HG03565 (cell line): ENCODE results near the gene HIC2.
"Not testable (repeated sequence)": the region's sequence is repeated elsewhere in the genome, so short reads cannot be mapped to it uniquely, and the experiment has no call there.

Experiments used
- ATAC-seq: cut with Tn5 transposase; IDR thresholded peaks from one replicate; pipeline ENCODE4 v1.9.1; 2021; ENCODE audit warnings: mild to moderate bottlenecking, moderate library complexity; ENCODE audit not compliant: unreplicated experiment

The HIC2 gene

DNA sequence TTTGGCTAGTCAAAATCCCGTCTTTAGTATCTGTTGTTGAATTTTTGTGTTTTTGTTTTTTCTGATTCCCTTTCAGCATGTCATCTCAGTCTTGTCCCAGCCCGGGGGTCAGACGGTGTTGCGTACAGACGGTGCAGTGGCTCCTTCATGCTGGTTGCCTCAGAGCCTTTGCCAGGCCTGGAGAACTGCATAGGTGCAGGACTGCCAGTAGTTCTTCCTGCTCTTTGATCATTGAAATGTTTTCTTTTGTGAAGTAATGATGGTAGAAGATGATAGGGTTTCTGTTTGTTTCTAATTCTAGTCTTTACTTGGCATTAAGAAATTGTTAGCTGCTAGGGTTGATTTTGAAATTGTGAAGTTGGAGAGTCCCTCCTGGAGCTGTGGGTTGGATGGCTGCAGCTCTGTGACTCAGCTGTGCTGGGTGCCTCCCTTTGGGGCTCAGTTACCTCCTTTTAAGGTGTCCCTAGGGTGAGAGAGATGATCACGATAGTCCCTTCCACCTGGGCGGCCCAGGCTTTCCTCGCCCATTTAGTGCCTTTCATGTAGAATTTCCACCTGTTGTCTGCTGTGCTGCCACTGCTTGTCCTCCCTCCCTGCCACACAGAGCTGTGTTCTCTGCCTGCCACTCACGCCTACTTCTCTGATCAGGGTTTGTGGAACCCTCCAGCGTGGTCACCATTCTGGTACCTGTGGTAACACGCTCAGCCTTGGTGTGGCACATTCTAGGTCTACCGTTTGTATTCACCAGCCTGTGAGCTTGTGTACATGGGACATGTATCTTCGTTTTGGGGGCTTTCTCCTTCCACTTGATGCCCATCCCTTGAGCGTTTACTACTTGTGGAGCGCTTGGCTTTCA is 17.4 kb downstream of the HIC2 start:
- not testable (repeated sequence) for ATAC-seq

DNA sequence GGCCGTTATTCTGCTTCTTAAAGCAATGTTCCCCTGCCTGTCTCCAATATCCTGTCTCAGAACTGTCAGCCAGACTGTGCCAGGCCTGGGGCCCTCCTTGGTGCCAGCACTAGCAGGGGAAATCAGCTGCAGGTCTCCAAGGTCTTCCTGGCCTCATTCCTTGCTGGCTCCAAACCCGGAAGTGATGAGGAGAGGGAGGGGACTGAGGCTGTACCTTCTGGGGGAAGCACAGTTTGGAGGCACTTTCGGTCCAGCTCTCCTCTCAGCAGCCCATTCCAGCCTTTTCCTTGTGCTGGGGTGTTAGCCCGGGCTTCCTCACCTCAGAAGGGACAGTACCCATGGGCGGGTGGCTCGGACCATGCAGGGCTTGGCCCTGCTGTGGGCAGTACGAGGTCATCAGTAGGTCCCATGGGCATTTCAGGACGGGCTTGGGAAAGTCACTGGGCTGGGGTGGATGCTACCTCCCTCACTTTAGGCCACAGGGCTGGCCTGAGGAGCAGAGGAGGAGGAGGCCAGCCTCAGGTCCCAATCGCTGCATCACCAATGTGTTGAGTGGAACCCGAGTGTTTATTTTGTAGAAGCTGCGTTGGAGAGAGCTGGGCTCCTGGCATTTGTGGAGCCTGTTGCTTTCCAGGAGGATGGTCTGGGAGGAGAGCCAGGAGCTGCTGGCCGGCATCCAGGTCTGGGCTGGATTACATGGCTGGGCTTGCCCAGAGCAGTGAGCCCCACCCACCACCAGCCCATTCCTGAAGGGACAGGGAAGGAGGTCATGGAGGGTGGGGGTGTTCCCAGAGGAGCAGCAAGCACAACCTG is 19.0 kb downstream of the HIC2 start:
- ATAC-seq, result not testable (repeated sequence)

DNA sequence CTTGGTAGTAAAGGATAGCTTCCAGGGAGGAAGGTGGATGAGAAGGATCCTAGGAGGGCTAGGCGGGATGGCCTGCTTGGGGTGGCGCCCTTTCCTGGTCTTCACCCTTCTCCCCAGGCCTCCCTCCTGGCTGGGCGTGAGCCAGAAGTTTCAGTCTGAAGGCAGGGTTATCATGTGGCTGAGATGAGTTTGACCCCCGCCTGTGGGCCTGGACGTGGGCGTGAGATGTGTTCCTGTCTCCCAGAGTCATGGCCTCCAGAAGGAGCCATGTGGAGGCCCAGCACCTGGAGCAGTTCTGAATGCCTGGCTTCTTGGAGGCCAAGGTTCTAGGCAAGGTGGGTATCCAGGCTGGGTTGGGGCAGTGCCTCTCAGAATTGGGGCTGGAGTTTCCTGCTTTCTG is 20.8 kb downstream of the HIC2 start:
- not testable (repeated sequence) for ATAC-seq

DNA sequence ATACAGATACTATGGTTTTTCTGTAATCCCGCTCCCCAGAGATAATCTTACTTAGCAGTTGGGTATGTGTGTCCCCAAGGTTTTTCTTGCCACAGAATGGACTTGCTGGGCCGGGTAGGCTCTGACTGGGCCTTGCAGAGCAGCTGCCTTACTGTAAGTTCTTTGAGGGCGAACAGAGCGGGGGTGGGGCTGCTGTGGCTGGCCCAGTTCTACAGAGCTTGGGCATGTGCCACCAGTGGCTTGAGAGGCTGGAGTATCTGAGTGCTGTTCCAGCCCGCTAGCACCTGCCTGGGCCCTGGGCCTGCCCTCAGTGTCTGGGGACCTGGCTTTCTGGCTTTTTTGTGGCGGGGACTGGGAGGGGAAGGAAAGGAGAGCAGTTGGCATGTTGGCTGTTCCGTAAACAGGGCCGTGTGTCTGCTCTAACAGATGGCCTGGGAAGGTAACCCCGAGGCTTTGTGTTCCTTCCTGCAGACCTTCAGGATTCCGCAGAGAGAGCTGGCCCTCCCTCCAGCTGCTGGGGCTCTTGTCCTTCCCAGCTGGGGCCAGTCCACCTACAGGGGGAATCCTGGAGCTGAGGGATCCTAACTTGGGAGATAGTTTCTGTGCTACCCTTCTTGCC is 23.0 kb downstream of the HIC2 start:
- not testable (repeated sequence) for ATAC-seq

DNA sequence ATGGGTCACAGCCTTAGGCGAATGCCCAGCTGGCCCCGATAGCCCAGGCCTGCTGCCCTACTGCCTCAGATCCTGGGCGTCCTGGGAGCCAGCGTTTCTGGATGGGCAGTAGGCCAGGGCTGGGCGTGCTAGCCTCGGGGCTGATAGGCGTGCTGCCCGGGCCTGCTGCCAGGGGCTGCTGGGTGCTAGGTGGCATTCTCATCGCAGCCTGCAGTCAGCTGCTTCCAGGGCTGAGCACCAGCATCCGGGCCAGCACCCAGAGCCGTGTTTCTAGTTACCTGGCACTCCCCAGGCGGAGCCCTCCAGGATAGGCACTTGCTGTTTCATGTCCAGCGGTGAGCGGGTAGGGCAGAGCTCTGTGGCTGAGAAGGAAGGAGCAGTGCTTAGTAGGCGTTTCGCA is 23.5 kb downstream of the HIC2 start:
- ATAC-seq, result not testable (repeated sequence)

DNA sequence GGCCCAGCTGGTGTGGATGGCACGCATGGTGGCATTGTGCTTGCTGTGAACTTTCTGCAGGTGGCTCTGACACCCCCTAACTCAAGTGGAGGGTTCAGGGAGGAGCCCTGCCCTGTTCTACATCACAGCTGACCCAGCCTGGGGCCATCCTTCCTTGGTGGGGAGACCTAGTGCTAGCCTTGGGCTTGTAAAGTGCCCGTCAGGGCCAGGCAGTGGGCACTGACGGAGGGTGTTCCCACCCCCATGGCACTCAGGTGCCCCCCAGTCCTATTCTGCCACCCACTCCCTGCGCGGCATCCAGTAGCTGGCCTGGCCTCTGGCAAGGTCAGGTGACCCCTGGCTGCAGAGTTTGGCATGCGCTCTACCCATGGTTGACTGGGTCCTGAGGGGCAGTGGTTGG is 24.0 kb downstream of the HIC2 start:
- ATAC-seq, result not testable (repeated sequence)

DNA sequence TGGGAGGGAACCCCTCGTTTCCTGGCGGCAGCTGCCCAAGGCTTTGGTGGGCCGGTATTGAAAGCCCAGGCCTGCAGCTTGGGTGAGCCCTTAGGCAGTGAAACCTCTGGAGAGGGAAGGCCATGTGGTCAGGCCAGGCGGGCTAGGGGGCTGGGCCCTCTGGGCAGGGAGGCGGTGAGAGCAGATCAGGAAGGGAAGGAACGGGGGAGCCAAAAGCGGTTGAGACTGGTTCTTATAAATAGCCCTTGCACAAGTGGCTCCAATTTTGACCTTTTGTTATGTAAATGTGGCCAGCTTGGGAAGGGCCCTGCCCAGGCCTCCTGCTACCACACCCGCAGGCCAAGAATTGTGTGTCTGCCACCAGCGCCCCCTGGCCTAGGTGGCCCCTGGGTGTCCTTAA is 25.0 kb downstream of the HIC2 start:
- not testable (repeated sequence) for ATAC-seq

DNA sequence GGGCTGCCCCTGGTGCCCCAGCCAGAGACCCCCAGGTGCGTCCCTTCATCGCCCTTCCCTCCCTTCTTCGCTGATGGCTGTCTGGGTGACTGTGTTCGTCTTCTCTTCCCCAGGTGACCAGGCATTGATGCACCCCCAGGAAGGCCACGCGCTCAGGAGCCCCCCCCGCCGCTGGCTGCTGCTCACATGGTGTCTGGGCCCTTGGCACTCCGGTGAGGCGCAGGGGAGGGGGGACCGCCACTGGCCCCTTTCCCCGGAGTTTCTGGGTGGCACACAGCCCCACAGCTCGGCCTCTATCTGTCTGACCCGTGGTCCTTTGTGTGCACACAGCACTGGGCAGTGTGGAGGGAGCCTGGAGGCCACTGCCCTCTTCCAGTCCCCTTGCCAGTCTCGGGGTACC is 25.5 kb downstream of the HIC2 start:
- not testable (repeated sequence) for ATAC-seq

DNA sequence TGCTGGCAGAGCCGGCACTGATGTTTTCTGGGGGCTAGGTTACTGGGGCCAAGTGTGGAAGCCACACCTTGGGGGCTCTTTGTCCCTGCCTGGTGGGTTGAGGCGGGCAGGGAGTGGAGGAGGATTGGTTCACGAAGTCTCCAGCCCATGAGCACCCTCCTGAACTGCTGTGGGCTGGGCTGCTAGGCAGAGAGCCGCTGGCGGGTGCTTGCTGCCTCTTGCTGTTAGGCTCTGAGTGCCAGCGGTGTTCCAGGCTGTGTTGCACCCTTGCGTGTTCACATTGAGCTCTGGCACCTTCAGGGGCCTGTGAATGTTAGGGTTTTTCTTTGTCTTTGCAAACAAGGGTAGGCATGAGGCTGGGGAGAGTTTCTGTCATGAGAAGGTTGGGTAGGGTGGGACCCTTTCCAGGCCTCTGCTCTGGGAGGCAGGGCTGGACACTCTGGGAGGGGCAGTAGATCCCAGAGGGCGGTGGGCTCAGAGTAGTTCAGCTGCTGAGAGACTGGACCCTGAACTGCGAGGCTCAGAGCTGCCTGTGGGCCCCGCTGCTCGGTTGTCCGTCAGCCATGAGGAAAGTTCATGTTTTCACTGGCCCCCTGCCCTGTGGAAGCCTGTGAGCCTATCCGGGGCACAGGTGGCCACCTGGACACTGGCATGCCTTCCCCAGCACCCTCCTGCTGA is 26.0 kb downstream of the HIC2 start:
- no peak for ATAC-seq

DNA sequence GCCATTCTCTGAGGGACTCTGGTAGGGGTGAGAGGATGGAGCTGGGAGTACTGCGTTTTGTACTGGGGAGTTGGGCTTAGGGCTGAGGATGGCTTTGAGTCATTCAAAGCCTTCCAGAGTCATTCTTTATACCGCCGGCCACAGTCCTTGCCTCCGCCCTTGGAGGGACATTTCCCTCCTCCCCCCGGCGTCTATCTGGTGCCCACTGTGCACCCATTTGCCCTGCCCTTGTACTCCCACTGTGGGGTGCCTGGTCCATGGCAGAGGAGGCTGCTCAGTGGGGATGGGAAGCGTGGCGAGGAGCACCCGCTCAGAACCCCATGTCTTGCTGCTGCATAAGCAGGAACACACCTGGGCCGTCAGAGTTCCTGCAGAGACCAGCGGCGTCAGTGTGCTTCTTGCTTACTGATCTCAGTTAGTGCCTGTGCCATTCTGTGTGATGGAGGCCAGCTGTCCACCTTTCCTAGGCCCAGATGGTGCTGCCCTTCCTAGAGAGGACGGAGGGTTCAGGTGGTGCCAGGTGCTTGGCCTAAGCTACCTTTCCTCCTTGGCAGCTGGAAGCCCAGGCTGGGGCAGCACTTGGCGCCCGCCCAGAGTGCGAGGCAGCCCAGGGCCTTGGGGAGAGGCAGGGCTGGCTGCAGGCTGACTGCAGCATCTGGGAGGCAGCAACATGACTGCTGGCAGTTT is 26.7 kb downstream of the HIC2 start:
- ATAC-seq, result no peak

DNA sequence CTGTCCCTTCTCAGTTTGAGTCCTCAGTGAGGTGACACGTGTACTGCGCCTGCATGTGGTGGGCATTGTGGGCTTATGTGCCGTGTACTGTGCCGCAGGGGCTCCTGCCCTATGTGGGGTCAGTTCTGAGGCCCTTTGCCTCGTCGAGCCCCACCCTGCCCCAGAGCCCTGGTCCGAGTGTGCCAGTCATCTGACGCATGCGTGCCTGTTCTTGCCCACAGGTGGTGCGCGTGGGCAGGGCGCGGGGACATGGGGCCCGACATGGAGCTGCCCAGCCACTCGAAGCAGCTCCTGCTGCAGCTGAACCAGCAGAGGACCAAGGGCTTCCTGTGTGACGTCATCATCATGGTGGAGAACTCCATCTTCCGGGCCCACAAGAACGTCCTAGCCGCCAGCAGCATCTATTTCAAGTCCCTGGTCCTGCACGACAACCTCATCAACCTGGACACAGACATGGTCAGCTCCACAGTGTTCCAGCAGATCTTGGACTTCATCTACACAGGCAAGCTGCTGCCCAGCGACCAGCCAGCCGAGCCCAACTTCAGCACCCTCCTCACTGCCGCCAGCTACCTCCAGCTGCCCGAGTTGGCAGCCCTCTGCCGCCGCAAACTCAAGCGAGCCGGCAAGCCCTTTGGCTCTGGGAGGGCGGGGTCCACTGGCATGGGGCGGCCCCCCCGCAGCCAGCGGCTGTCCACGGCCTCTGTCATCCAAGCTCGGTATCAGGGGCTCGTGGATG is 27.7 kb downstream of the HIC2 start:
- ATAC-seq, result no peak

DNA sequence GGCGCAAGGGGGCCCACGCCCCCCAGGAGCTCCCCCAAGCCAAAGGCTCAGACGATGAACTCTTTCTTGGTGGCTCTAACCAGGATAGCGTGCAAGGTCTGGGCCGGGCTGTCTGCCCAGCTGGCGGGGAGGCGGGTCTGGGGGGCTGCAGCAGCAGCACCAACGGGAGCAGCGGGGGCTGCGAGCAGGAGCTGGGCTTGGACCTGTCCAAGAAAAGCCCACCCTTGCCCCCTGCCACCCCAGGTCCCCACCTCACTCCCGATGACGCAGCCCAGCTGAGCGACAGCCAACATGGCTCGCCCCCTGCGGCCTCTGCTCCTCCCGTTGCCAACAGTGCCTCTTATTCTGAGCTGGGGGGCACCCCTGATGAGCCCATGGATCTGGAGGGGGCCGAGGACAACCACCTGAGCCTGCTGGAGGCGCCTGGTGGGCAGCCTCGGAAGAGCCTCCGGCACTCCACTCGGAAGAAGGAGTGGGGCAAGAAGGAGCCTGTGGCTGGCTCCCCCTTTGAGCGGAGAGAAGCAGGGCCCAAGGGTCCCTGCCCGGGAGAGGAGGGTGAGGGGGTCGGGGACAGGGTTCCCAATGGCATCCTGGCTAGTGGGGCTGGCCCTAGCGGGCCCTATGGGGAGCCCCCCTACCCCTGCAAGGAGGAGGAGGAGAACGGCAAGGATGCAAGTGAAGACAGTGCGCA is 28.4 kb downstream of the HIC2 start:
- ATAC-seq, result no peak

DNA sequence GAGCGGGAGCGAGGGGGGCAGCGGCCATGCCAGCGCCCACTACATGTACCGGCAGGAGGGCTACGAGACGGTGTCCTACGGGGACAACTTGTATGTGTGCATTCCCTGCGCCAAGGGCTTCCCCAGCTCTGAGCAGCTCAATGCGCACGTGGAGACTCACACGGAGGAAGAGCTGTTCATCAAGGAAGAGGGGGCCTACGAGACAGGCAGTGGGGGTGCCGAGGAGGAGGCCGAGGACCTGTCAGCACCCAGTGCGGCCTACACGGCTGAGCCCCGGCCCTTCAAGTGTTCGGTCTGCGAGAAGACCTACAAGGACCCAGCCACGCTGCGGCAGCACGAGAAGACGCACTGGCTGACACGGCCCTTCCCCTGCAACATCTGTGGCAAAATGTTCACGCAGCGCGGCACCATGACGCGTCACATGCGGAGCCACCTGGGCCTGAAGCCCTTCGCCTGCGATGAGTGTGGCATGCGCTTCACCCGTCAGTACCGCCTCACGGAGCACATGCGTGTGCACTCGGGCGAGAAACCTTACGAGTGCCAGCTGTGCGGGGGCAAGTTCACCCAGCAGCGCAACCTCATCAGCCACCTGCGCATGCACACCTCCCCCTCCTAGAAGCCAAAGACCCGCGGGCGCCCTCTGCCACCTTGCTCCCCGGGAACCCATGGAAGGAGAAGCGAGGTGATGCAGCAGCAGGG is 29.1 kb downstream of the HIC2 start:
- no peak for ATAC-seq

DNA sequence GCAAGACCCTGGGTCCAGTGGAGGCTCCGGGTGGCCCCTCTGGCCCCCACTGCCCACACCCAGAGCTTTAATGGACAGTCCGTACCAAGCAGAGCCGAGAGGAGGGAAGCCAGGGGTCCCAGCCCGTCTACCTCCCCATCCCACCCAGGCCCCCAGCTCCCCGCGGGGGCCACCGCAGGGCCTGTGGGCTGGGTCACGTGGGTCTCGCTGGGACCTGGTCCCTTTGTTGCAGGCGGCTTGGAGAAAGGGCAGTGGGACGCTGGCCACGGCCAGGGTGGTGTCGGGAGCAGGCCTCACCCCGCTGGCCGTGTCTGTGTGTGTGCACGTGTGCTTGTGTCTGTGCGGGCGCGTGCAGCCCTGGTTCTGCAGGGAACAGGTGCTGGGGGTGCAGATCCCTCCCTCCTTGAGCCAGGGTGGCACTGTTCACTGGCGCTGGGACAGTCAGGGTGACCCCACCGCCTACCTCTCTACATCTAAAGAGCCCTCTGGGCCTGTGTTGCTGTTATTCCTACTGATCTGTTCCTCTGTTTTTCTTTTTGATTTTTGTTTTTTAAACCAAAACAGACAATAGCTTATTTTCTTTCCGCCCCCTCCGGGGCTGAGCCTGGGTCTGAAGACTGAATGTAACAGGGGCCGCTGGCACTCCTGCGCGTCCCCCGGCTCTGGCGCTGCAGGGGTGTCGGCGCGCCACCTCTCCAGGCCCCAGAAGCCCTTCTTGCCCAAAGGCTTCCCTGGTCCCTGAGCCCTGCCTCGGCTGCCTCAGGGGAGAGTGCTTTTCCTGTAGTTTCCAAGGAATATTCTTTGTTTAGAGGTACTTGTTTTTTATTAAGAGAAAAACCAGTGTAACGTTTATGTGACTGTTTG is 29.9 kb downstream of the HIC2 start:
- no peak for ATAC-seq

DNA sequence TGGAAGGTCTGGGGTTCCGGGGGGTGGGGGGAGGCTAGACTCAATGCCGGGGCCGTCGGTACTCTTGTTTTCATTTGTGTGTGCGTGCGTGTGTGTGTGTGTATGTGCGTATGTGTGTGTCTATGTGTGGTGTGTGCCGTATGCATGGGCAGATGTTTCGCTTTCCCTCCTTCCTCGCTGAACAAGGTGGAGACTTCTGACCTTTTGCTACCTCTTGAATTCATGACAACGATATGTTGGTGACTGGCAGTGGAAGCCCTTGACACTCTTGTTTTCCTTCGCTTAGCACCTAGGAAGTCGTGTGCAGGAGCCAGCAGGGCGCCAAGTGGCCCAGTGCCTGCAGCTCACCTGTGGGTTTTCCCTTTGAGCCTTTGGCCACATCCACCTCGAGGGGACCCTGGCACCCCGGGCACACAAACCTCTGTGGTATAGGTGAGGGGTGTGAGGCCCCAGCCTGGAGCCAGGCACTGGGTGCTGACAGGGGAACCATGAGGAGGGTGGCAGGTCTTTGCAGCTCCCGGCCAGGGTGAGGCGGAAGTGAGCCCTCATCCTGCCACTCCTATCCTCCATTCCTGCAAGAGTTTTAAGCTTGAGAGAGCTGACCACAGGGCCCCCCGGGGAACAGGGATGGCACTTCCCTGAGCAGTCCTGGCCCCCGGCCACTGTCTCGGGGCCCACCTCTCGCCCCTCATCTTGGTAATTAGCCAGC is 30.7 kb downstream of the HIC2 start:
- no peak for ATAC-seq

DNA sequence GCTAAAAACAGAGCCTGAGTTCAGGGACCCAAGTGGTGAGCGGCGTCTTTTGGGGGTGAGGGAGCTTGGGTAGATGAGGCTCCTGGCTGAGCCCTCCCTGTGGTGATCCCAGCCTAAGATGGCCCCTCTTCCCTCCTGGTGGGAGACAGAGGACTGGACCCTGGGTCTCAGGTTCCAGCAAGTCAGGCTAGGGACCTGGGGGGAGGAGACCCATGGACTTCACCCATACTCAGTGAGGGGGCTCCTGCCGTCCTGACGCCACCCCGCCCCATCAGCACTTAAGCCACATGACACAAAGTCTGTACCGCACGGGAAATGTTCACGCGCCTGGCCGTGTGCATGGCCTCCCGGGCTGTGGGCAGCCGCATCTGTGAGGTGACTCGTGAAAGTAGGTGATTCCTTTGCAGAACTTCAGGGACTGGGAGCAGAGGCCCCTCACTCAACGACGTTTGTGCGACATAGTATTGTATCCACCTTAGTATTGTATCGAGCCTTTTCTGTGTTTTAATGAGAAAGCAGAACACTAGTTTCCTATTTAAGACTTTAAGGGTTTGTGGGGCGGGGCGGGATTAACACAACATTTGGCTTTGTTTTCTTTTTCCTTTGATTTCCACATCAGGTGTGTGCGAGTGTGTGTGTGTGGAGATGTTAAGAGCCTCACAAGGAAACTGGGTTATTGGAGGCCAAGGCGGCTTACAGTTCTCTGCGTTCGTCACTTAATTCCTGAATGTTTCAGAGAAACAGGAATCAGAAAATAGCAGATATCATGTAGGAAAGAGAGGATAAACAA is 31.7 kb downstream of the HIC2 start:
- no peak for ATAC-seq
